Measurements from ENCODE around the gene FILIP1.

The FILIP1 gene

DNA sequence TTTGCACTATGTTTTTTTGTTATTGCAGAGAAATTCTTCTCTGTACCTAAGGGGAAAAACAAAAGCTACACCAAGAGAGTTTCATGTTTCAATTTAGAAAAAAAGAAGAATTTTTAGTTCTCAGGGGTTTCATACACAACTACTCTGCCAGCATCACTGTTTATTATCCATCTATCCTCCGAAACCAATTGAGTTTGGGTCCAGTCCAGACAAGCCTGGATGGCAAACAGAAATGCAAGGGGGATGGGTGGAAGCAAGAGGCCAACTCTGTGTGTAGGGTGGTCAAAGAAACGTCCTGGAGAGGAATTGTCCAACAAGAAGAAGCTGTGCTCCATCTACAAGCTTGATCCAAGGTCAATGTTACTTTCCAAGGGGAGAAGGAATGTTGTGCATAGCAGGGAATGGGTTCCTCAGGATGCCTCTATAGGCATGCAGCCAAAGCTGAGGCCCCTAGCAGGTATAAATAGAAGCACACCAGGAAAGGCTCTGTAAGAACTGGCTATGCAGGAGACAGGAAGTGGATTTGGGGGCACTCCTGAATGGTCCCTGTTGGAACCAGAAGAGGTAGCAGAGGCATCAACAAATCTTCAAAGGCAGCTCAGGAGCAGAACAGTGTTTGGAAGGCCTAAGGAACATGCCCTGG lies 64.4 kb downstream of the FILIP1 start:
- no peak overlapping the region for H3K4me3 ChIP-seq (ENCODE audit: low read depth, low read length)
- TF ChIP-seq, protein P1, sequence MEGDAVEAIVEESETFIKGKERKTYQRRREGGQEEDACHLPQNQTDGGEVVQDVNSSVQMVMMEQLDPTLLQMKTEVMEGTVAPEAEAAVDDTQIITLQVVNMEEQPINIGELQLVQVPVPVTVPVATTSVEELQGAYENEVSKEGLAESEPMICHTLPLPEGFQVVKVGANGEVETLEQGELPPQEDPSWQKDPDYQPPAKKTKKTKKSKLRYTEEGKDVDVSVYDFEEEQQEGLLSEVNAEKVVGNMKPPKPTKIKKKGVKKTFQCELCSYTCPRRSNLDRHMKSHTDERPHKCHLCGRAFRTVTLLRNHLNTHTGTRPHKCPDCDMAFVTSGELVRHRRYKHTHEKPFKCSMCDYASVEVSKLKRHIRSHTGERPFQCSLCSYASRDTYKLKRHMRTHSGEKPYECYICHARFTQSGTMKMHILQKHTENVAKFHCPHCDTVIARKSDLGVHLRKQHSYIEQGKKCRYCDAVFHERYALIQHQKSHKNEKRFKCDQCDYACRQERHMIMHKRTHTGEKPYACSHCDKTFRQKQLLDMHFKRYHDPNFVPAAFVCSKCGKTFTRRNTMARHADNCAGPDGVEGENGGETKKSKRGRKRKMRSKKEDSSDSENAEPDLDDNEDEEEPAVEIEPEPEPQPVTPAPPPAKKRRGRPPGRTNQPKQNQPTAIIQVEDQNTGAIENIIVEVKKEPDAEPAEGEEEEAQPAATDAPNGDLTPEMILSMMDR (IDR thresholded peaks at IDR 0.05; ENCODE audit: low read depth, low read length) = no peak

DNA sequence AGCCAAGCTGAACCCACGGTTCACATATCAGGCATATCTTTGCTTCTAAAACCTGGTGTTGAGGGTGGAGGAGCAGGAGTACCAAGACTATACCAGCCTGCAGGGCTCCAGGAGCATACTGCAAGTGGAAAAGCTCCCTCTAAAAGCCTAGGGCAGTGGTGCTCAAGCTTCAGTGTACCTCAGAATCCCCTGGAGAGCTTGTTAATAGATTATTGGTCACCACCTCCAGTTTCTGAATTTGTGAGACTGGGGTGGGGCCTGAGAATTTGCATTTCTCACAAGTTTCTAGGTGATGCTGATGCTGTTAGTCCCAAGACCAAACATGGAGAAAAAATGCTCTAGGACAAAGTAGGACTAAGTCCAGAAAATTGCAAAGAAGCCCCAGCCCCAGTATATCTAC lies 65.4 kb downstream of the FILIP1 start:
- TF ChIP-seq, protein P1 (IDR thresholded peaks at IDR 0.05; ENCODE audit: low read depth, low read length) = no peak
- H3K4me3 ChIP-seq (ENCODE audit: low read depth, low read length) = no peak overlapping the region

DNA sequence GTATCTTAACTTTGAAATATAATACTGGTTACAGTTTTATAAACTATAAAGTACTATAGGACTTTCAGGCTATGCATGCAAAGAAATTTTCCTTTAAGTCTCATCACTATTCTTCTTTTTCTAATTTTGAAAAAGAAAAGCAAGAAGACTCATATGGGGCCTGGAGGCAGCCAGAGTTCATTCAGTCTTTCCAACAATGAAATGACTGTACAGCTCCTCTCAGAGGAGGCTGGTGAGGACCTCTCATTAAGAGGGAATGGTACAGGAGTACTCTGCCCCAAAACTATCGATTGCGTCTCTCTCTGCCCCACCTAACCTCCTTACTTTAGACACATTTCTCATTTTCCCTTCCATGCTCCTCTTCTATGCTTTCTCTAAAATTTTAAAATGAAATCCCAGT lies 66.3 kb downstream of the FILIP1 start:
- no peak overlapping the region for H3K4me3 ChIP-seq (ENCODE audit: low read depth, low read length)
- TF ChIP-seq, protein P1 (IDR thresholded peaks at IDR 0.05; ENCODE audit: low read depth, low read length) = no peak

DNA sequence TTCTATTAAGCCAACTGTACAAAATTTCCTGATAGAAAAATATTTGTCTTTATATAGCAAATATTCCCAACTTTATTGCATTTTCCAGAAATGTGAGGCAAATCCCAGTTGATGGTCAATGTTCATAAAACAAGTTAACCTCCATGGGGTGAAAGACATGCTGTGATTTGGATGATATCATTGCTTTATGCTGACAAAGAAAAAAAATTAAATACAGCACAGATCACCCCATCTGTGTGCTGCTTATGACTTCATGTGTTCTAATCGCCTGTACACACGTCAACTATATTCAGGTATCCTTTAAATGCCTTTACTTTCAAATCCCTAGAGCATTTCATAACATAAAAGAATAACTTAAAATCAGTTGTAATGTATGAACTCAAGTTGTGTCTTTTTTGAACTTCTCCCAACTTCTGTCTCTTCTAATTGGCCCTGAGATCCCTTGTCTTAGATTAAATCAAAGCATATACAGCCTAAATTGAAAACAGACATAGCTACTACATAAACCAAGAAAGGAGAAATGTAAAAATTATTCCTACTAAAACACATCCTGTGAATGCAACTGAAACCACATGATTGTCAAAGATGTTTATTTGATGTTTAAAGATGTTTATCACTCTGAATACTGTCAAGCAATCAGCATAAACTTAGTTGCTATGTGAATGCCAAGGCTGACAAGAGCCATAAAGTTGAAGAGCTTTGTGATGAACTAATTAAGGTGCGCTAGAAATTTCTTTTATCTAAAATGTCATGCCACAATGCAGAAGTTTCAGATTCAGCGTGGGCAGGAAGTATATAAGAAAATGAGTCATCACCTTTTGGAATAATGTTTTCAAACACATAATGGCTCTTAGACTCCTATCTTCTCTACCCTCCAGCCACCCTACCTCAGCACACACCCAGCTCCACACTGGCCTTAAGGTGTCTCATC lies 68.7 kb downstream of the FILIP1 start:
- no peak overlapping the region for H3K4me3 ChIP-seq (ENCODE audit: low read depth, low read length)
- TF ChIP-seq, protein P1 (IDR thresholded peaks at IDR 0.05; ENCODE audit: low read depth, low read length) = no peak

DNA sequence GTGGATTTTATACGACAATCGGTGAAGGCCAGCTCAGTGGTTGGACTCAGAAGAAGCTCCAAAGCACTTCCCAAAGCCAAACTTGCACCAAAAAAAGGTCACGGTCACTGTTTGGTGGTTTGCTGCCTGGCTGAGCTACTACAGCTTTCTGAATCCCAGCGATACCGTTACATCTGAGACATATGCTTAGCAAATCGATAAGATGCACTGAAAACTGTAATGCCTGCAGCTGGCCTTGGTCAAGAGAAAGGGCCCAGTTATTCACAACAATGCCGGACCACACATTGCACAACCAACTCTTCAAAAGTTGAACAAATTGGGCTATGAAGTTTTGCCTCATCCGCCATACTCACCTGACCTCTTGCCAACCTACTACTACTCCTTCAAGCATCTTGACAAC lies 70.2 kb downstream of the FILIP1 start:
- TF ChIP-seq, protein P1 (IDR thresholded peaks at IDR 0.05; ENCODE audit: low read depth, low read length) = no peak
- no peak overlapping the region for H3K4me3 ChIP-seq (ENCODE audit: low read depth, low read length)

DNA sequence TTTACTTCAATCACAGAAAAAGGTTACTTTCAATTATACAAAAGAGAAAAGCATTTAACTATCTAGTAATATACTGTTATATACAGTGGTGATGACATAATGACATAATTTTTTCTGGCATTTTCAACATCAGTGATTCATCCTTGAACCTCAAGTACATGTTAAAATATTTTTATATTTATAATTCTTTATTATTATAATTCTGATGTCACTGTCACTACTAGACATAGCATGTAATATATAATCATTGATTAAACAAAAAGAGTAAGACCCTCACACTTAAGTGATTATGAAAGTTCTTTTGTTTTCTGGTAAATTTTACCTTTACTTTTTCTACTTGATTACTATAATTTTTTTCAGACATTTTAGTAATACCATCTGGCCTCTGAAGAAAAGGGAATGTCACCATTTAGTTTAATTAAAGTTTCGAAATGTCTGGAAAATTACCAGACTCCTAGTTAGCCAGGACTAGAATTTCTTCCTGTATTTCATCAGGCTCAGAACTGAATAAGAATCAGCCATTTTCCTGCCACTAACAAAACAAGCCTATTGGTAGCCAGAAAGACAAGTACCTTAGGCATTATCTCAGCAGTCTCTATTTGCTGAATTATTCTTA lies 71.5 kb downstream of the FILIP1 start:
- H3K4me3 ChIP-seq (ENCODE audit: low read depth, low read length) = no peak overlapping the region
- TF ChIP-seq, protein P1 (IDR thresholded peaks at IDR 0.05; ENCODE audit: low read depth, low read length) = no peak
